Putamen (tissue), 1 donor: Measurements from ENCODE around the gene PIK3CD.

Experiments used
- DNase-seq: peaks from one replicate; pipeline ENCODE4 v3.0.0-alpha.2; 2016; ENCODE audit warnings: low spot score

The PIK3CD gene

GRCh38 chr1:9774712-9775679 lies 123.5 kb downstream of the PIK3CD start:
- DNase-seq, result no peak

GRCh38 chr1:9776685-9777084 lies 125.2 kb downstream of the PIK3CD start:
- DNase-seq, result no peak
